ENCODE results near the gene THRA.
A peak's percentile ranks its signal among the peaks of the same experiment; 100 is the strongest.

The THRA gene

DNA sequence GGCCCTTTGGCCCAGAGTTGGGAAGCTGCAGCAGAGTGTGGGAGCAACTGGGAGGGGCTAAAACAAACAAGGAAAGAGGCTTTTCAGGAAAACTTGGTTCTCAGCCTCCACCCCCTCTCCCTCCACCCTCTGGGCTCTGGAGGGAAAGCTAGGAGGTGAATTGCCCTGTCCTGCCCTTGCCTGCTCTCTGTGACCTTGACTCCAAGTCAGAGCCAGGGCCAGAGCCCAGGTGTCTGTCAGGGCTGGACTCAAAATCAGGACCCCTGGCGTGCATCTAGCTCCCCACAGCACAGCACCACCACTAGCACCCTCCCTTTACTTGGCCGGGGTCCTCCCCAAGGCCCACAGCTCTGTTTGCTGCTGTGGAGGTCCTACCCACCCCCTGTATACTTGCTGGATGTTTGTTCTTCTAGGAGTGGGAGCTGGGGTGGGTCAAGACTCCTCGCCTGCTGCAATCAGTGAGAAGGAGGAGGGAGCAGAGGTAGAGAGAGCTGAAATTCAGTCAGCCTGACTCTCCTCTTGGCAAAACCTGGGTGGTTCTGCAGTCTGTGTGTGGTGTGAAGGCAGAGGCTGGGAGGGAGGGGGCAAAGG, 40.4 kb downstream of the THRA start:
- no peak overlapping the region for H3K4me3 ChIP-seq (ENCODE audit: low read length)
- TF ChIP-seq, protein P1, sequence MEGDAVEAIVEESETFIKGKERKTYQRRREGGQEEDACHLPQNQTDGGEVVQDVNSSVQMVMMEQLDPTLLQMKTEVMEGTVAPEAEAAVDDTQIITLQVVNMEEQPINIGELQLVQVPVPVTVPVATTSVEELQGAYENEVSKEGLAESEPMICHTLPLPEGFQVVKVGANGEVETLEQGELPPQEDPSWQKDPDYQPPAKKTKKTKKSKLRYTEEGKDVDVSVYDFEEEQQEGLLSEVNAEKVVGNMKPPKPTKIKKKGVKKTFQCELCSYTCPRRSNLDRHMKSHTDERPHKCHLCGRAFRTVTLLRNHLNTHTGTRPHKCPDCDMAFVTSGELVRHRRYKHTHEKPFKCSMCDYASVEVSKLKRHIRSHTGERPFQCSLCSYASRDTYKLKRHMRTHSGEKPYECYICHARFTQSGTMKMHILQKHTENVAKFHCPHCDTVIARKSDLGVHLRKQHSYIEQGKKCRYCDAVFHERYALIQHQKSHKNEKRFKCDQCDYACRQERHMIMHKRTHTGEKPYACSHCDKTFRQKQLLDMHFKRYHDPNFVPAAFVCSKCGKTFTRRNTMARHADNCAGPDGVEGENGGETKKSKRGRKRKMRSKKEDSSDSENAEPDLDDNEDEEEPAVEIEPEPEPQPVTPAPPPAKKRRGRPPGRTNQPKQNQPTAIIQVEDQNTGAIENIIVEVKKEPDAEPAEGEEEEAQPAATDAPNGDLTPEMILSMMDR (conservative IDR thresholded peaks at IDR 0.05; ENCODE audit: low read length), result no peak
- no peak for DNase-seq (ENCODE audit: low read depth)

DNA sequence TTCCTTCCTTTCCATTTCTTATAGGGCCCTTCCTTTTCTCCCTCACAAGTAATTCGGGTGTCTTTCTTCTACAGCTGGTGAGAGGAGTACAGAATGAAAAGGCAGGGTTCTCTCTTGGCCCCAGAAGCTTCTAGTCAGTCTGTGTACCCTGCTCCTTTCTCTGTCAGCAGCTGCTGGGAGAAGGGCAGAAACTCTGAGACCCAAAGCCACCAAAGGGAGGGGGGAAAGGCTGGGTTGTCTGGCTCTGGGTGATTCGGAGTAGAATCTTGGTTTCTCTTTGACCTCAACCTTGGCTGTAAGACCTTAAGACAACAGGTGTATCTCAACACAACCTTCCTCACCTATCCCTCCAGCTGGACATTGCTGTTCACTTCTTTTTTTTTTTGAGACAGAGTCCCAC, 40.9 kb downstream of the THRA start:
- no peak overlapping the region for H3K4me3 ChIP-seq (ENCODE audit: low read length)
- DNase-seq (ENCODE audit: low read depth), result no peak
- TF ChIP-seq, protein P1 (conservative IDR thresholded peaks at IDR 0.05; ENCODE audit: low read length), result no peak

DNA sequence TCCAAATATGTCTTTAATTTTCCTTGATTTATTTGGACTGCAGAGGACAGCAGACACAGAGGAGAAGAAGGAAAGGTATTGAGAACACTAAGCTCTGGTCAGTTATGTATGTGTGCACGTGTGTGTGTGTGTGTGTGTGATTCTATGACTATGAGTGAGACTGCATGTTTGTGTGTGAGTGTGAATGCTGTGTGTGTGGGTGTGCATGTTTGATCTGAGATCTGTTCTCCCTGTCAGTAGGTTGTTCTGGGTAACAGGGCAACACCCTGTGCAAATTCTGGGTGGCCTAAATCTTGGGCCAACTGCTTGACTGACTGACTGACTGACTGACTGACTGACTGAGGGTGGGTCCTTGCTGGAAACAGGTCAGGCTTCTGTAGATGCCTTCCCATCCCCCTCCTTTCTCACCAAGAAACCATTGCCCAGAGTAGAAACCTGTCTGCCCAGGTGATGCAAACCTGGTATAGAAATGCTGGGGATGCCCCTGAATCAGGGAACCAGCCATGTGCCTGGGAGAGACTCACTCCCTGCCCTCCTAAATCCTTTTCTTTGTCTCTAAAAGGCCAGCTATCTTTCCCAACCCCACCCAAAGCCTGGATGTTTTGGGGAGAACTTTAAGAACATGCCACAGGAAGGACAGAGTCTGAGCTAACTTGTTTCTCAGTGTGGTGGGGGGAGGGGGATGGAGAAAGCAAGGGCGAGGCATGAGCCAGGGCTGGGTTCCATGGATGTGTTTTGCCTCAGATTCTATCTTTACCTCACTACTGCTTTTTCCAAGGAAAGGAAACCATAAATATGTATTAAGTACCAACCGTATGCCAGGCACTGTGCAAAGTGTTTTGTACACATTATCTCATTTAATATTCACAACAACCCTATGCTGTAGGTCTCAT, 42.1 kb downstream of the THRA start:
- H3K4me3 ChIP-seq (ENCODE audit: low read length), result no peak overlapping the region
- TF ChIP-seq, protein P1 (conservative IDR thresholded peaks at IDR 0.05; ENCODE audit: low read length), result no peak
- DNase-seq (ENCODE audit: low read depth), result no peak

DNA sequence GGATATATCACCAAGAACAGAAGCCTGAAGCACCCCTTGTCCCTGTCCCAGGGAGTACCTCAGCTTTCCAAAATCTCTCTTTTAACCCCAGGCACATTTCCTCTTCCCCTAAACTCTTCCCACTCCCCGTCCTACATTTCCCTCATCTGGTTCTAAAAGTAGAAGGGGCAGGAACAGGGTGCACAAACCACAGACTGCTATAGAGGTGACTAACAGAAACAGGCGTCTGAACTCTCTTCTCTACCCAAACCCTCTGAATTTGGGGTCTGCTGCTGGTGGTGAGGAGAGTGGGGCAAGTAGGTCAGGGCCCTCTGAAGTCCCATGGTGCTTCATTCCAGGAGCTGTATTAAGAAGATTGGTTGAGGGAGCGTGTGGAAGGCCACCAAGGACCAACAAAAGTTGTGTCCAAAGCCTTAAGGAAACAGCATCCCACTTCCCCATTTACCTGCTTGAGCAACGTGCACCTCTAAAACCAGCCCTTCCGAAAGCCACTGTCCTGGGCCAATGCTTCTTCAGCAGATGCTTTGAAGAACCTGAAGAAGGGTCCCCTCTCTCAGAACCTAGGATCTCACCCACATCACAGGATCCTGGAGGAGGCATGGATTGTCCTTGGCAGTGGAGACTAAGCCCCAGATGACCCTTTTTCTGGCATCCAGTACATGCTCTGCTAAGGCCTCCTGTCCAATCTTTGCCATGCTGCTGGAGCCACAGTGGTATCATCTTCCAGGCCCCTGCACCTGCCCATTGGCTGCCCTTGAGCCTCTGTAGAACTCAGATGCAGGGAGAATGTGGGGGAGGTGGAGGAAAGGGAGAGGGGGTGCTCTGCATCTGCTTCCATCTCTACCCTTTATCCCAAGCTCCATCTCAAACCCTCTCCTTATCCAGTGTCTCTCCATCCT, 43.3 kb downstream of the THRA start:
- DNase-seq (ENCODE audit: low read depth), result no peak

DNA sequence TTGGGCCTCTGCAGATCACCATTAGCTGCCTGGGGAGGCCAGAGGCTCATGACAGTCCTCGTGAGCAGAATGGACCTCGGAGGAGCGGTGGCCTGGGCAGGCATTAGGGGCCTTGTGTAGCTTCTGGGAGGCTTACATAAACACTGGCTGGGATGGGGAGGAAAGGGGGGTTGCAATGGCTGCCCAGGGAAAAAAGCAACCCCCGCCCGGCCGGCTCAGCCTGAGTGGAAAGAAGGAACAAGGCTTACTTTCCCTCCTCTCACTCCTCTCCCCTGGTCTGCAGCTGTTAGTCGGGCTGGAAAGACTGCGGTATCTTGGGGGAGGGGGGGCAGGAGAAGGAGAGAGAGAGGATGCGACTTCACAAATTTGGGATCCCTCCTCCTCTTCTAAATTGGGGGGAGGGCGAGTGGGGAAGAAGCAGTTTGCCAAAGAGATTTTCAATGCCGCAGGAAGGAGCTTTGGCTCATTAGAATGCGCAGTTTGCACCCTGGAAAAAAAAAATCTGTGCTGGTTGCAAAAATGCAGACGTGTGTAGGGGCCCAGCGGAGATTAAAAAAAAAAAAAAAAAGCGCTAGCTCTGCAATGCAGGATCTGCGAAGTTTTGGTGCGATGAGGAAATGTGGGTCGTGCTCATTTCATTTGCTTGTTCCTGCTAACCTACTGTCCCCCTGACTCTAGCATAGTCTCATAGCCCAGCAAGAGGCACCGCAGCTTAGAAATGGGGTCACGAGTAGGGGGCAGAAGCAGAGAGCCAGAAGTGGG, 44.2 kb downstream of the THRA start:
- H3K4me3 ChIP-seq (ENCODE audit: low read length), result no peak overlapping the region
- TF ChIP-seq, protein P1 (conservative IDR thresholded peaks at IDR 0.05; ENCODE audit: low read length), result no peak
- peak; percentile 48 for DNase-seq (ENCODE audit: low read depth)

More for the DNA sequence above, 43.3 kb downstream of the THRA start:
- TF ChIP-seq, protein P1 (conservative IDR thresholded peaks at IDR 0.05; ENCODE audit: low read length), result no peak
- no peak overlapping the region for H3K4me3 ChIP-seq (ENCODE audit: low read length)

DNA sequence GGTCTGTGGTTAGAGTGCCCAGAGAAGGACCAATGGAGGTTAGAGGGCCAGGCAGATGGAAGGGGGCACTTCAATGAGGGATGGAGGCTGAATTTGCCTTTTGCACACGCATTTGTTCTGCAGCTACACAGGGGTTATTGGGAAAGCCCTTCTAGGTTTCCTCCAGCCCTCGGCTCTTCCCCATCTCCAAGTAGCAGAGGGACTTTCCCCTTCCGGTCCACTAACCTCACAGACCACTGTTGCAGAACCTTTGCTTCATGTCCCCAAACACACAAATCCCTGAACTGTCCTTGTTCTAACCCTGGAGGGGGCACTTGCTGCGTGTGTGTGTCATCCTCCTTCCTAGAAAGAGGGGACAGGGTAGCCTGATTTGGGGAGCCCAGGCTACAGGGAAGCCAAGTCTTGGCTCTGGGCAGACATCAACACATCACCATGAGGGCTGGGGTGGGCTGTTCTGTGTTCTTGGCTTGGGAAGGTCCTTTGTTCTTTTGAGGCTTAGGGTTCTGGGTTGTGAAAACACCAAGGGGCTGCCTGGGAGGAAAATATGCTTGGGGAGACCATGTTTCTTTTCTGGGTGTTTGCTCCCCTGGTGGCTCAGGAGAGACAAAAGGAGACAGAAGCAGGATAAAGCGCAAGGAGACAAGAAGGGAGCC, 44.9 kb downstream of the THRA start:
- no peak overlapping the region for H3K4me3 ChIP-seq (ENCODE audit: low read length)
- DNase-seq (ENCODE audit: low read depth), result peak; percentile 46
- TF ChIP-seq, protein P1 (conservative IDR thresholded peaks at IDR 0.05; ENCODE audit: low read length), result no peak; the same call in 1 of the 2 replicates
